ENCODE measurements around the gene ANO8.
A peak's percentile ranks its signal among the peaks of the same experiment; 100 is the strongest.
"Not testable (repeated sequence)": the region's sequence is repeated elsewhere in the genome, so short reads cannot be mapped to it uniquely, and the experiment has no call there.

ANO8 gene

GRCh38 chr19:17334414-17335409, at the start of gene ANO8:
TSS of gene ANO8 (minus strand) at chr19:17334855. CDS start at chr19:17334670, 185 bp downstream.
- peaks cover 5% of the 10 kb centered on the region; the same call in 1 of the 2 replicates for H3K4me1 ChIP-seq (ENCODE audit: control insufficient read depth, insufficient read depth, low read length)
- H3K27me3 ChIP-seq (ENCODE audit: control insufficient read depth, insufficient read depth, low read length): no peaks in the 10 kb centered on the region
- DNase-seq (ENCODE audit: low read depth, low spot score): peak; percentile 99
- no CpG with 5 or more reads among the region's 86 CpGs for WGBS (ENCODE audit: insufficient coverage, insufficient read length)
- peak within 1 kb of the TSS; percentile 79 for H3K4me3 ChIP-seq (ENCODE audit: low read length)
- H3K36me3 ChIP-seq (ENCODE audit: control insufficient read depth, insufficient read depth, low read length): no peaks in the 10 kb centered on the region
- H3K27ac ChIP-seq (ENCODE audit: low read length): no peak within 1 kb of the TSS
- no peaks in the 10 kb centered on the region for H3K9me3 ChIP-seq (ENCODE audit: control insufficient read depth, insufficient read depth, low read length)

- H3K4me1 ChIP-seq (ENCODE audit: control insufficient read depth, insufficient read depth, low read length): peaks cover 5% of the 10 kb centered on the region
- no CpG with 5 or more reads among the region's 5 CpGs for WGBS (ENCODE audit: insufficient coverage, insufficient read length)
- H3K4me3 ChIP-seq (ENCODE audit: low read length): no peak overlapping the region
- H3K27ac ChIP-seq (ENCODE audit: low read length): no peak overlapping the region
- H3K27me3 ChIP-seq (ENCODE audit: control insufficient read depth, insufficient read depth, low read length): no peaks in the 10 kb centered on the region
- no peak for DNase-seq (ENCODE audit: low read depth, low spot score)
- H3K36me3 ChIP-seq (ENCODE audit: control insufficient read depth, insufficient read depth, low read length): no peaks in the 10 kb centered on the region
- H3K9me3 ChIP-seq (ENCODE audit: control insufficient read depth, insufficient read depth, low read length): no peaks in the 10 kb centered on the region
Measured at GRCh38 chr19:17380426-17381138, 45.9 kb upstream of the ANO8 start.

GRCh38 chr19:17379221-17379631, 44.6 kb upstream of the ANO8 start:
- Histone ChIP-seq H3K27me3 (ENCODE audit: control insufficient read depth, insufficient read depth, low read length) (no peaks in the 10 kb centered on the region), H3K9me3 (ENCODE audit: control insufficient read depth, insufficient read depth, low read length) (no peaks in the 10 kb centered on the region), H3K36me3 (ENCODE audit: control insufficient read depth, insufficient read depth, low read length) (no peaks in the 10 kb centered on the region), H3K27ac (ENCODE audit: low read length) (no peak overlapping the region), H3K4me3 (ENCODE audit: low read length) (no peak overlapping the region), H3K4me1 (ENCODE audit: control insufficient read depth, insufficient read depth, low read length) (peaks cover 5% of the 10 kb centered on the region)
- no peak for DNase-seq (ENCODE audit: low read depth, low spot score)
- no CpG with 5 or more reads among the region's 14 CpGs for WGBS (ENCODE audit: insufficient coverage, insufficient read length)

- Histone ChIP-seq H3K27ac (ENCODE audit: low read length) (no peak overlapping the region), H3K27me3 (ENCODE audit: control insufficient read depth, insufficient read depth, low read length) (no peaks in the 10 kb centered on the region), H3K36me3 (ENCODE audit: control insufficient read depth, insufficient read depth, low read length) (no peaks in the 10 kb centered on the region), H3K4me3 (ENCODE audit: low read length) (no peak overlapping the region), H3K9me3 (ENCODE audit: control insufficient read depth, insufficient read depth, low read length) (no peaks in the 10 kb centered on the region), H3K4me1 (ENCODE audit: control insufficient read depth, insufficient read depth, low read length) (peaks cover 4% of the 10 kb centered on the region)
- no CpG with 5 or more reads among the region's 13 CpGs for WGBS (ENCODE audit: insufficient coverage, insufficient read length)
- no peak for DNase-seq (ENCODE audit: low read depth, low spot score)
Measured at GRCh38 chr19:17378271-17378670, 43.6 kb upstream of the ANO8 start.

GRCh38 chr19:17376935-17377600, 42.4 kb upstream of the ANO8 start, which contains the start of gene PLVAP:
TSS of gene PLVAP (minus strand) at chr19:17377342. CDS start at chr19:17377288, 54 bp downstream.
- Histone ChIP-seq H3K4me3 (ENCODE audit: low read length) (no peak within 1 kb of the TSS), H3K27me3 (ENCODE audit: control insufficient read depth, insufficient read depth, low read length) (no peaks in the 10 kb centered on the region), H3K4me1 (ENCODE audit: control insufficient read depth, insufficient read depth, low read length) (peaks cover 4% of the 10 kb centered on the region), H3K27ac (ENCODE audit: low read length) (no peak within 1 kb of the TSS), H3K36me3 (ENCODE audit: control insufficient read depth, insufficient read depth, low read length) (no peaks in the 10 kb centered on the region), H3K9me3 (ENCODE audit: control insufficient read depth, insufficient read depth, low read length) (no peaks in the 10 kb centered on the region)
- DNase-seq (ENCODE audit: low read depth, low spot score): no peak
- WGBS (ENCODE audit: insufficient coverage, insufficient read length): no CpG with 5 or more reads among the region's 39 CpGs

GRCh38 chr19:17370026-17370587, 35.5 kb upstream of the ANO8 start:
- Histone ChIP-seq H3K4me1 (ENCODE audit: control insufficient read depth, insufficient read depth, low read length) (no peaks in the 10 kb centered on the region), H3K4me3 (ENCODE audit: low read length) (no peak overlapping the region), H3K9me3 (ENCODE audit: control insufficient read depth, insufficient read depth, low read length) (no peaks in the 10 kb centered on the region), H3K36me3 (ENCODE audit: control insufficient read depth, insufficient read depth, low read length) (no peaks in the 10 kb centered on the region), H3K27me3 (ENCODE audit: control insufficient read depth, insufficient read depth, low read length) (no peaks in the 10 kb centered on the region), H3K27ac (ENCODE audit: low read length) (no peak overlapping the region)
- no CpG with 5 or more reads among the region's 8 CpGs for WGBS (ENCODE audit: insufficient coverage, insufficient read length)
- DNase-seq (ENCODE audit: low read depth, low spot score): no peak

GRCh38 chr19:17365361-17365760, 30.7 kb upstream of the ANO8 start:
- Histone ChIP-seq H3K9me3 (ENCODE audit: control insufficient read depth, insufficient read depth, low read length) (no peaks in the 10 kb centered on the region), H3K36me3 (ENCODE audit: control insufficient read depth, insufficient read depth, low read length) (no peaks in the 10 kb centered on the region), H3K4me1 (ENCODE audit: control insufficient read depth, insufficient read depth, low read length) (no peaks in the 10 kb centered on the region), H3K4me3 (ENCODE audit: low read length) (no peak overlapping the region), H3K27ac (ENCODE audit: low read length) (no peak overlapping the region), H3K27me3 (ENCODE audit: control insufficient read depth, insufficient read depth, low read length) (no peaks in the 10 kb centered on the region)
- no peak for DNase-seq (ENCODE audit: low read depth, low spot score)
- no CpG with 5 or more reads among the region's 22 CpGs for WGBS (ENCODE audit: insufficient coverage, insufficient read length)

- no CpG with 5 or more reads among the region's 20 CpGs for WGBS (ENCODE audit: insufficient coverage, insufficient read length)
- DNase-seq (ENCODE audit: low read depth, low spot score); H3K9me3 ChIP-seq (ENCODE audit: control insufficient read depth, insufficient read depth, low read length); H3K27me3 ChIP-seq (ENCODE audit: control insufficient read depth, insufficient read depth, low read length); H3K36me3 ChIP-seq (ENCODE audit: control insufficient read depth, insufficient read depth, low read length); H3K4me1 ChIP-seq (ENCODE audit: control insufficient read depth, insufficient read depth, low read length); H3K4me3 ChIP-seq (ENCODE audit: low read length); H3K27ac ChIP-seq (ENCODE audit: low read length): not testable (repeated sequence)
Measured at GRCh38 chr19:17363852-17364605, 29.4 kb upstream of the ANO8 start.

GRCh38 chr19:17359905-17360800, 25.5 kb upstream of the ANO8 start:
- Histone ChIP-seq H3K4me1 (ENCODE audit: control insufficient read depth, insufficient read depth, low read length) (no peaks in the 10 kb centered on the region), H3K27me3 (ENCODE audit: control insufficient read depth, insufficient read depth, low read length) (no peaks in the 10 kb centered on the region), H3K36me3 (ENCODE audit: control insufficient read depth, insufficient read depth, low read length) (no peaks in the 10 kb centered on the region), H3K9me3 (ENCODE audit: control insufficient read depth, insufficient read depth, low read length) (no peaks in the 10 kb centered on the region), H3K27ac (ENCODE audit: low read length) (no peak overlapping the region), H3K4me3 (ENCODE audit: low read length) (no peak overlapping the region)
- WGBS (ENCODE audit: insufficient coverage, insufficient read length): no CpG with 5 or more reads among the region's 6 CpGs
- no peak for DNase-seq (ENCODE audit: low read depth, low spot score)
